Measurements from ENCODE around the gene WBP2NL.
"Not testable (repeated sequence)": the region's sequence is repeated elsewhere in the genome, so short reads cannot be mapped to it uniquely, and the experiment has no call there.

Gene WBP2NL

GRCh38 chr22:42069801-42070516 is 71.4 kb downstream of the WBP2NL start:
- no peaks in the 10 kb centered on the region for H3K27me3 ChIP-seq (ENCODE audit: low read depth, low read length)
- H3K27ac ChIP-seq (ENCODE audit: low read length) = peak overlapping the region; percentile 79
- TF ChIP-seq EZH2phosphoT487 (IDR thresholded peaks at IDR 0.05; ENCODE audit: low read depth) = no peak
- TF ChIP-seq CTCF (IDR thresholded peaks at IDR 0.05; ENCODE audit: low read depth, low read length) = no peak
- peak overlapping the region; percentile 85 for H3K9ac ChIP-seq (ENCODE audit: low read length)
- peaks cover 16% of the 10 kb centered on the region for H3K4me1 ChIP-seq (ENCODE audit: low read length)
- peaks cover 19% of the 10 kb centered on the region for H3K79me2 ChIP-seq (ENCODE audit: low read length)
- peak overlapping the region; percentile 34; the same call in 1 of the 2 replicates for H2AFZ ChIP-seq (ENCODE audit: low read depth, low read length)
- peak overlapping the region; percentile 82 for H3K4me3 ChIP-seq (ENCODE audit: low read length)
- peak overlapping the region; percentile 96 for H3K4me2 ChIP-seq (ENCODE audit: low read length)
- H3K9me3 ChIP-seq (ENCODE audit: insufficient read depth, low read length) = no peaks in the 10 kb centered on the region
- H4K20me1 ChIP-seq (ENCODE audit: insufficient read depth, low read length) = no peaks in the 10 kb centered on the region
- H3K36me3 ChIP-seq (replicated peaks; ENCODE audit: low read depth, low read length) = peaks cover 43% of the 10 kb centered on the region

DNA sequence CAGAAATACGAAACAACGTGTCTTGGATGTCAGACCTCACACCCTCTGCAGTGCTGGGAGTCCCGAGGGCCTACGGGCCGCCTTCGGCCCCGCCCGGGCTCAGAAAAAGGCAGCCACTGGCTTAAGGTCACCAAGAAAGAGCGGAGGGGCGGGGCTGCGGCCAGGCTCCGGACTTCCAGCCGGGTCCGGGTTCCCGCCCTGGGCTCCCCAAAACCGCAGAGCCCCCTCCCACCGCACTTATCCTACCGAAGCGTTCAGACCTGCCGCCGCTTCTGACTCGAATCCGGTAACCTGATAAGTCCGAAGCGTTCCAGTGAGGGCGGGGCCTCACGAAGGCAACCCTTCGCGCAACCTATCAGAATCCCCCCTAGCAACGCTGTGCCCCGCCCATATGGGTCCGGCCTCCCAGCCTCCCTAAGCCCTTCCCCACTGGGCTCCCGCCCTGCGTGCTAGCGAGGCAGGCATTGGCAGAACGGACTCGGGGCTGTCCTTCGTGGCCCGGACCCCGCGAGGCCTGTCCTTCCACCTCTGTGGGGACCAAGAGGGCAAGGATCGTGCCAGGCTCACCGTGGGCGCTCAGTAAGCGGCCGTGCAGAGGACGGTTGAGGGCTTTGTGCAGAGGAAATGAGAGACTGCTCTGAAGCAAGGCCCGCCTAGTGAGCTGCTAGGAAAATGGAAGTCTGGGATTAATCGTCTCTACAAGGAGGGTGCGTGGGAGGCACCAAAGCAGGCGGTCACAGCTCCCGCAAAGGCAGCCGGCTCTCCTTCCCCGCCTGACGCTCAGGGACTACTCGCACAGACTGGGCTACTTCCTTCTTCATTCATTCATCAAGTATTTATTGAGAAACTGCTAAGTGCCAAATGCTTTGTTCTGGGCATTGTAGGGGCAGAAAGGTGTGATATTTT is 72.2 kb downstream of the WBP2NL start, which contains the start of gene NAGA:
Gene NAGA (minus strand): TSS at position 296 of the 906 bp plus-strand sequence. CDS start 515 bp downstream, outside the sequence.
- peak within 1 kb of the TSS; percentile 82 for H3K4me3 ChIP-seq (ENCODE audit: low read length)
- no peaks in the 10 kb centered on the region for H3K9me3 ChIP-seq (ENCODE audit: insufficient read depth, low read length)
- TF ChIP-seq EZH2phosphoT487 (IDR thresholded peaks at IDR 0.05; ENCODE audit: low read depth) (no peak), CTCF (IDR thresholded peaks at IDR 0.05; ENCODE audit: low read depth, low read length) (no peak)
- peak within 1 kb of the TSS; percentile 85 for H3K9ac ChIP-seq (ENCODE audit: low read length)
- H3K27me3 ChIP-seq (ENCODE audit: low read depth, low read length) = no peaks in the 10 kb centered on the region
- H3K4me1 ChIP-seq (ENCODE audit: low read length) = peaks cover 16% of the 10 kb centered on the region
- H3K27ac ChIP-seq (ENCODE audit: low read length) = peak within 1 kb of the TSS; percentile 79
- no peaks in the 10 kb centered on the region for H4K20me1 ChIP-seq (ENCODE audit: insufficient read depth, low read length)
- H3K4me2 ChIP-seq (ENCODE audit: low read length) = peak within 1 kb of the TSS; percentile 96
- peaks cover 19% of the 10 kb centered on the region for H3K79me2 ChIP-seq (ENCODE audit: low read length)
- H2AFZ ChIP-seq (ENCODE audit: low read depth, low read length) = peak within 1 kb of the TSS; percentile 85
- H3K36me3 ChIP-seq (replicated peaks; ENCODE audit: low read depth, low read length) = peaks cover 34% of the 10 kb centered on the region

- H2AFZ ChIP-seq (ENCODE audit: low read depth, low read length); H3K27ac ChIP-seq (ENCODE audit: low read length); H3K9me3 ChIP-seq (ENCODE audit: insufficient read depth, low read length); H3K27me3 ChIP-seq (ENCODE audit: low read depth, low read length); H4K20me1 ChIP-seq (ENCODE audit: insufficient read depth, low read length): not testable (repeated sequence)
- peak overlapping the region; percentile 96 for H3K4me2 ChIP-seq (ENCODE audit: low read length)
- H3K79me2 ChIP-seq (ENCODE audit: low read length) = peaks cover 19% of the 10 kb centered on the region
- H3K4me1 ChIP-seq (ENCODE audit: low read length) = peaks cover 16% of the 10 kb centered on the region
- peak overlapping the region; percentile 82 for H3K4me3 ChIP-seq (ENCODE audit: low read length)
- peaks cover 27% of the 10 kb centered on the region for H3K36me3 ChIP-seq (replicated peaks; ENCODE audit: low read depth, low read length)
- H3K9ac ChIP-seq (ENCODE audit: low read length) = peak overlapping the region; percentile 85; the same call in 1 of the 2 replicates
Observed at GRCh38 chr22:42071508-42071907, 72.9 kb downstream of the WBP2NL start.

GRCh38 chr22:42072606-42073330 is 74.2 kb downstream of the WBP2NL start:
- Histone ChIP-seq H3K4me1 (ENCODE audit: low read length) (peaks cover 16% of the 10 kb centered on the region), H3K4me2 (ENCODE audit: low read length) (no peak overlapping the region), H3K9ac (ENCODE audit: low read length) (no peak overlapping the region), H3K27me3 (ENCODE audit: low read depth, low read length) (no peaks in the 10 kb centered on the region), H4K20me1 (ENCODE audit: insufficient read depth, low read length) (no peaks in the 10 kb centered on the region), H3K27ac (ENCODE audit: low read length) (no peak overlapping the region), H3K36me3 (replicated peaks; ENCODE audit: low read depth, low read length) (peaks cover 14% of the 10 kb centered on the region), H3K79me2 (ENCODE audit: low read length) (peaks cover 19% of the 10 kb centered on the region), H3K9me3 (ENCODE audit: insufficient read depth, low read length) (no peaks in the 10 kb centered on the region), H3K4me3 (ENCODE audit: low read length) (no peak overlapping the region), H2AFZ (ENCODE audit: low read depth, low read length) (no peak overlapping the region)
- TF ChIP-seq CTCF (IDR thresholded peaks at IDR 0.05; ENCODE audit: low read depth, low read length) (no peak), EZH2phosphoT487 (IDR thresholded peaks at IDR 0.05; ENCODE audit: low read depth) (no peak)

All from OCI-LY3 (cell line).